Measurements from ENCODE around the gene DCHS2.

DCHS2 gene, protein sequence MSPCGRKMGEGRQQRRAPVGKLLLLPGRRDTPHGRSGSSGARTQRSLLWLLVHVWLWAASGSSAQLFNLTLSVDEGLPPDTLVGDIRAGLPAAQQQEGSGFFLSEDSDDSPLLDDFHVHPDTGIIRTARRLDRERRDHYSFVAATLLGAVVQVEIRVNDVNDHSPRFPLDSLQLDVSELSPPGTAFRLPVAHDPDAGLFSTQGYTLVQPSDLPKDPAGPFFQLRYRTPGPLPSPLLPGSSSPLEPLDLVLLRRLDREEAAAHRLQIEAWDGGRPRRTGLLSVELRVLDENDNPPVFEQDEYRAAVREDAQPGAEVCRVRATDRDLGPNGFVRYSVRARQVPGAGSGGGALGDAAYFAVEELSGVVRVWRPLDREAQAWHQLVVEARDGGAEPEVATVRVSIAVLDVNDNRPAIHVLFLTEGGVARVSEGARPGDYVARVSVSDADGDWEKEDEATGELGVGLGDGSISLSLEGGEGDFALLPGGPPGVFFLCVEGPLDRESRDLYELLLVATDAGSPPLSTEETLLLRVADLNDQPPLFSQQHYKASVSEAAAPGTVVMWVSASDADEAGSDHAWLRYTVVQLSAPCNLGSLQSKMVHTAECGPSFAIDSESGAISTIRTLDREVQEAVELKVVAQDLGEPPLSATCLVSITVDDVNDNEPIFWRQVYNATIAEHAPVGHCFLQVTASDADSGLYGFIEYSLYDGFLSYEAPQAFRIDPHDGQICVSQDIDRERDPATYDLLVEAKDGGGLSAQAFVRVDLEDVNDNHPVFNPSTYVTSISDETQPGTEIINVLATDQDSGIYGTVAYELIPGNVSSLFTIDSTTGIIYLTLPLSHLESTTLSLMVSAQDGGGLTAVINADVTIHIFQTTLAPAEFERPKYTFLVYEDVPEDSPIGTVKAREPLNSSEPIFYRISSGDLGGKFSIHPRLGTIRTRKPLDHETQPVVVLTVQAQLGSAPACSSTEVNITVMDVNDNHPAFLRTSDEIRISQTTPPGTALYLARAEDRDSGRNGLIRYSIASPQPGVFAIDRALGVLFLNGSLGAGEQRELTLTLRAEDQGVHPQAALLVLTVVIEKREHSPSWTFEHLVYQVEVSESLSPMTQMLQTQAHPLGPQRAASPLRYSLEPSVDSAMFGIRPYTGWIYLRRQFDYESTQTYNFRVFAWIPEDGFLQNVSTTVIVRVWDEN (N-terminal part only)

DNA sequence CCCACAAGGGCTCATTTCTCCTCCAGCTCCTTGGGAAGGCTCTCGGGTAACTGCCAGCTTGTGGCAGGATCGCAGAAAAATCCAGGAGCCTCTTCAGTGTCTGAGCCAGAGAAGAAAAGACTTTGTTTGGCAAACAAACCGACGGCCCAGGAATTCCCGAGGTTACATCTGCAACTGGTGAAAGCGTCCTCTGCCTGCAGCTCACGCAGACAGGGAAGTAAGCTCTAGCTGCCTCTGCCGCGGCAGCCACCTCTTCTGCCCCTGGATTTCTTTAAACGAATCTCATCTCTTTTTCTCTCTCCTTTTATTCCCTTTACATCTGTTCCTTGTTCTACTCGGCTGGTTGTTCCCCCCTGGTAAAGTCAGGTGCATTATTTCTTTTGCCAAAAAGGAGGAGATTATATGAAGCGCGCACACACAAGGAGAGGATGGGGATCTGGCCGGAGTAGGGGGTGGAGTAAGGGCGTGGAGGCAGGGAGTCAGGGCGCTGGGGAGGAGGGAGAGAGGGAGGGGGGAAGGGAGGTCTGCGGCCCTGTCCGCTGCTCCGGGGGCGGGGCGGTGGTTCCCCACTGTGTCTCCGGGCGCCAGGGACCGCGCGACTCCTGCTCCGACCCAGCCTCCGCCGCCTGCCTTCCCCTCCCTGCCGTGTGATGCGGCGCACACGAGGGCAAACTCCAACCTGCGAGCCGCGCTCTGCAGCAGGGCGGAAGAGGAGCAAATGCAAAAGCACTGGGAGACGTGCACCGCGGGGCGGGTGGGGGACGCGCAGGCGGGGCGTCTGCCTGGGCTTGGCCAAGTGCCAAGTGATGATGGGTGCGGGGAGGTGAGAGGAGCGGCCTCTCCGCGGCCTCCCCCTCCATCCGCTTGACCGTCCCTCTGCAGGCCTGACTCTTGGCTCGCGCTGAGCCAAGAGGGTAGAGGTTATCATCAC is at the start of gene DCHS2:
DCHS2 (minus strand) TSS at position 459 of the 931 bp plus-strand sequence; CDS start at position 15, 444 bp downstream.
- DNase-seq (ENCODE audit: low spot score), result peak; percentile 84

DNA sequence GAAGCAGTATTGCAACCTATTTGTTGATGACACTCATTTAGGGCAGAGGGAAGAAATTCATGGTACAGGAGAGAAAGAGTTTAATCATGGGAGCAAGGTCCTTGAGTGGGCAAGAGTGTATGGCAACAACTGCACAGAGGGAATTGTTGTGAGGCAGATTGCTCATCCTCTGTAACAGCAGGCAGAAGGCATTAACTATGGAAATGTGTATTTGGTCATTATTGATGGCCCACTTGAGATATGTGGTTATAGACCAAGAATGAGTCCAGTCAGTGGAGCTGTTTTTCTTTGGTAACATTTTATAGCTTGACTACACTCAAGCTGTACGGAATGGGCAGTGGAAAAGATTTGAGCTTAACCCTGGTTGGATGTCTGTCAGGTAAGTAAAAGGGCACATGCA is 42.7 kb upstream of the DCHS2 start:
- no peak for DNase-seq (ENCODE audit: low spot score)

DNA sequence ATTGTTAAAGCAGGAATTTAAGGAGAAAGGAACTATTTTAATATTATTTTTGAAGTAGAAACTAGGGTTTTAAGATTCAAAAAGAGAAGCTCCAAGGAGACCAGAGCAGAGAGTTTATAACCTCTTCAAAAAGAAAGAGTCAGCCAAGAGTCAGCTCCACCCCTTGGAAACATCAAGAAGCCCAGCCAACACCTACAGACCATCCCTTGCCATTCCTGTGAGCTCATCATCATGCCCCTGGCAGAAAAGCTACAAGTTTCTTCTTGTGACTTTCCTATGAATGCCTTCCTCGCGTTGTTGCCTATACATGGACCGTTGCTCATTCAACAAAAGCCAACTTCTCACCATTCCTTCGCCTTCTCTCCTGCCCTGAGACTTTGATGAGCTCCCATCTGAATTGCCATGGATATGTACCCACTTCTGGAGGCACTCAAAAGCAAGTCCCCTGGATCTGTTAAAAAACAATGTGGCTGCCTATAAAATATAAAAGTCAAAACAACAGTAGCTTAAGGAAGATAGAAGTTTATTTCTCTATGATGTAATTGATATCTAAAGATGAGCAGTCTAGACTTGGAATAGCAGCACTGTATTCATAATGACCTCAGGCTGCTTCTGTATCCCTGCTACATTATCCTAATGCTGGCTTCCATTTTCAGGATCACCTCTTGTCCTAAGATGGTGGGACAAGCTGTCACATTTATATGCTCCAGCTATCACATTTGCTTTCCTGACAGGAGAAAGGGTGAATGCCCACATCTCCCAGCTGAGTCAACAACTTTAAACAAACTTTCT is 38.3 kb upstream of the DCHS2 start:
- DNase-seq (ENCODE audit: low spot score), result no peak

DNA sequence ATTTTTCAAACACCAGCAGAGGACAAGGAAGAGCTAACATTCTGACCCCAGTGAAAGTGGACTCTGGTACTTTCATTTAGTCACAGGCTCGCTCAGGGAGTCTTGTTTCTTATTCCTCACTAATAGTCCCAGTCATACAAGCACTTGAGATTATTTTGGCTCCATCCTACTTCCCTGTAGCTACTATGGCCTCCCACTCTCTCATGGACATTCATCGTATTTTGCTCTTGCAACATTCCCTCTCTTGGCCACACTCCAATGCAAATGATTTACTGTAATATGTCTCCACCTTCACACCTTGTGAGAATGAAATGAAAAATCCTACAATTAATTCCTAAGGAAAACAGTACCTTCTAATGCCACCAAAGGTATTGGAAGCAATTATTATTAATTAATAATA is 37.3 kb upstream of the DCHS2 start:
- DNase-seq (ENCODE audit: low spot score), result no peak

DNA sequence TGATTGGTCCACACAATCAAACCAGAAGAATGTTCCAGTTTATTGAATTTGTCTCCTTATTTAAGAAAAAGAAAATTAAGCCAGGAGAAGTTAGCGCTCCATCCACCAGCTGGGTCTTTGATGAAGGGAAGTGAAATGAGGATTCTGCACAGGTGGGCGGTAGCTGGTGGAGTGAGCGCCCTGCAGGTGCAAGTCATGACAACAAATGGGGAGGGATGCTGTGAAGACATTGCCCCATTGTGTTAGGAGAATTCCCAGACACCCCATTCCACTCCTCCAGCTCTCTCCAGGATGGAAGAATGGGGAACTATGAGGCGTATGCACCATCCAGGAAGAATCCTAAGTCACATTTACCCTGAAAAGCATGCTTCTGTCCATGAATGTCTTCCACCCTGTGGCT is 35.7 kb upstream of the DCHS2 start:
- no peak for DNase-seq (ENCODE audit: low spot score)

DNA sequence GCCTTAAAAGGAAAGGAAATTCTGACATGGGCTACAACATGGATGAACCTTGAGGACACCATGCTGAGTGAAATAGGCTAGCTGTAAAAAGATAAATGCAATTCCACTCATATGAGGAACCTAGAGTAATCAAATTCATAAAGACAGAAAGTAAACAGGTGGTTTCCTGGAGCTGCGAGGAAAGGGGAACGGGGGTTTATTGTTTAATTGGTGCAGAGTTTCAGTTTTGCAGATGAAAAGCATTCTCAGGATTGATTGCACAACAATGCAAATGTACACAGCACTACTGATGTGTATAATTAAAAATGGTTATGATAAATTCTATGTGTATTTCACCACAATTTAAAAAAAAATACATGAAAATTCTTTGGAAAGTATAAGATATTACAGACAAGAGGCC is 34.6 kb upstream of the DCHS2 start:
- no peak for DNase-seq (ENCODE audit: low spot score)

DNA sequence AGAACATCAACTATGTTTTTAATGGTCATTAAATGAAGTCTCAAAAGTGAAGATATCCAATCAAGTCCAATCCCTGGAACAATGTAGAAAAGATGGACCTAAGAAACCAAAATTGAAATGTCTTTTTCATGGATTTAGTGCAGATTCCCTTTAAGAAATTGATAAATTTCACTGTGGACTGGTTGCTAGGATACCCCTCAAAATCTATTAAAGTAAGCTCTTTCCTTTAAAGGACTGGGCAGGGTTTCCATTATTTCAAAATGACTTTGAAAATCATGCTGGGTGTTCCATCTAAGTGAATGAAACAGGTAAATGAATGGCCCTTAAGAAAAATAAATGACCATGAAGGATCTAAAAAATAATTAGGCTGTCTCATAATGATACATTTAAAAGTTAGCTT is 30.0 kb upstream of the DCHS2 start:
- no peak for DNase-seq (ENCODE audit: low spot score)

DNA sequence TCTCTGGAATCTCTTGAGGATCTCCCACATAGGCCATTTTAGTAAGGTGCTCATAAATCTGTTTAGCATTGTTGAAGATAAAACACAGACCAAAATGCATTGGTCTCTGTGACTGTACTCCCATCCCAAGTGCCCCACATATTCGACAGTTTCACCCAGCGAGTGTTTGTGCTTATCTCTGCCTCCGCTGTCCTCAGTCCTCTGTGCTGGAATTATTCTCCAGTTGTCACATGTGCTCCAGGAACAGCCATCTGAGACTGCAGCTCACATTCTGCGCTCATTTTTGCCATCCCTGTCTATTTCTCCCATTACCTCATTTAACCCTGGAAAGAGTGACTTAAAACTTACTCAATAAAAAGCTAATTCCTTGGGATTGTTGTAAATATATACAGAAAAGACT is 27.6 kb upstream of the DCHS2 start:
- DNase-seq (ENCODE audit: low spot score), result no peak

DNA sequence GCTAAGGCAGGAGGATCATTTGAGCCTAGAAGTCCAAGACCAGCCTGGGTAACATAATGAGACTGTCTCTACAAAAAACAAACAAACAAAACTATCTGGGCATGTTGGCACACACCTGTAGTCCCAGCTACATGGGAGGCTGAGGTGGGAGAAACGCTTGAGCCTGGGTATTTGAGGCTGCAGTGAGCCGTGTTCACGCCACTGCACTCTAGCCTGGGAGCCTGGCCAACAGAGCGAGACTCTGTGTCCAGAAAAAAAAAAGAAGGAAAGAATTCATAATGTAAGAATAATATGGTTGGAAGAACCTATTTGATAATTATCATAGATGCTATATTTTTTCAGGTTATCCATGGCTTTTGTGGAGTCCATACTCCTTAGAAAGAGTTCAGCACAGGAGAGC is 26.0 kb upstream of the DCHS2 start:
- no peak for DNase-seq (ENCODE audit: low spot score)

DNA sequence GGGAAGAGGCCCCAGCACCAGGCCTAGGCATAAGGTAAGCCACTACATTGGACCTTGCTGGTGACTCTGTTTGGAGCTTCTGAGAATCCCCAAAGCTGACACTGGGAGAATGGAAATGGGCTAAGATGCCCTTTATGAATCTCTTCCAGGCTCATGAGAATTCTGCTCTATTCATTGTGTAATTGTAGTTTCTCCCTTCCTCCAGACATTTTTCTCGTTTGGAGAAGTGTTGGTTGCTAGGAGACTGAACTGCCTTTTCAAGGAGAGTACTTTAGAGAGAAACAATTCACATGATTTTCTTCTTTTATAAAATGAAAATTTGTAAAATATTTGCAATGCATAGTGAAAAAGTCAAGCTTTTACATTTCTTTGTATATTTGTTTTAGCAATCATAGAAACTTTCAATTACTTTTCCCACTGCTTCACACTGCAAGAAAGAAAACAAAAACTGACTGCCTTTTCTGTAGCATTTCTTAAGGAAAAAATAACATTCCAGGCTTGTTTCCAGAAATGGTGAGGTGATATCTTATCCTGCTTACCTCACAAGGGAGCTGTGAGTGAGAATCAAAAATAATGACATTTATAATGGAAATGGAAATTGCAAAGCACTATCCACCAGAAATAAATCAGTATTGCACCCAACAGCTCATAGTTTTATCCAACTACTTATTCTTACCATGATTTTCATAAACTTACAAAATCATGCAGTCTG is 24.9 kb upstream of the DCHS2 start:
- no peak for DNase-seq (ENCODE audit: low spot score)

DNA sequence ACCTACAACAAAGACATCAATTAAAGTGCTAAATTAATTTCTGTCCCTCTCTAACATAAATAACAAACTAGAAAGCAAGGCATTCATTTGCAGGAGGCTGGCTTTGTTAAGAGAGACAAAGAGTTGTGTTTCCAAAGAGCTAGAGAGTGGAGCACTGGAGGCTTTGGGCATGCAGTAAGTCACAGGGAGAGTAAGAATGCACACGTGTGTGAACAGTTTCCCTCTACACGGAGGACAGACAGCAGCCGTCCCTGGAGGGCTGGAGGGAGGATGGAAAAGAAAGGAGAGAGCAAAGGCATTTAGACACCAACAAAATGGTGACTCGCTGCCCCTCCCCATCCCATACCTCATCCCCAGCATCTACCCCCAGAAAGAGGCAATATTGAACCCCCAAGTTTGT is 20.4 kb upstream of the DCHS2 start:
- DNase-seq (ENCODE audit: low spot score), result no peak

DNA sequence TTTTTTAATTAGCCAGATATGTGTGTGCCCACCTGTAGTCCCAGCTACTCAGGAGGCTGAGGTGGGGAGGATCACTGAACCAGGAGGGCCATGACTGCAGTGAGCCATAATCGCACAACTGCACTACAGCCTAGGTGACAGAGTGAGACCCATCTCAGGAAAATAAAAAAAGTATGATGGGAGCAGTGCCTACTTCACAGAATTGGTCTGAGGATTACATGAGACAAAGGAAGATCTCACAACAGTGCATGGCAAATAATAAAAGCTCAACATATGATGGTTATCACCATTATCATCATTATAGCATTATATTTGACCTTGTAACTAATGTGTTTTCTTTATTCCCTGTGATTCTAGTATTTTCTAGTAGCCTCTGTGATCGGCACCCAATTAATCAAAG is 19.9 kb upstream of the DCHS2 start:
- DNase-seq (ENCODE audit: low spot score), result no peak

DNA sequence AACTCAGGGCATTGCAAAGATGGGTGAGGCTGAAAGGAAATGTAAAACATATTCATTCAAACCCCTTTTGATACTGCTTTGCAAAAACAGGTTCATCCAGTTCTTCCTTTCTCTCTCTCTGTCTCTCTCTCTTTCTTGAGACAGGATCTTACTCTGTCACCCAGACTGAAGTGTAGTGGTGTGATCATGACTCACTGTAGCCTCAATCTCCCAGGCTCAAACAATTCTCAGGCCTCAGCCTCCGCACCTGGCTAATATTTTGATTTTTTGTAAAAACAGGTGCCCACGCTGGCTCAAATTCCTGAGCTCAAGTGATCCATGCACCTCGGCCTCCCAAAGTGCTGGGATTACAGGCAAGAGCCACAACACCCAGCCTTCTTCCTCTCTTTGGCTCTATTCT is 15.6 kb upstream of the DCHS2 start:
- no peak for DNase-seq (ENCODE audit: low spot score)

DNA sequence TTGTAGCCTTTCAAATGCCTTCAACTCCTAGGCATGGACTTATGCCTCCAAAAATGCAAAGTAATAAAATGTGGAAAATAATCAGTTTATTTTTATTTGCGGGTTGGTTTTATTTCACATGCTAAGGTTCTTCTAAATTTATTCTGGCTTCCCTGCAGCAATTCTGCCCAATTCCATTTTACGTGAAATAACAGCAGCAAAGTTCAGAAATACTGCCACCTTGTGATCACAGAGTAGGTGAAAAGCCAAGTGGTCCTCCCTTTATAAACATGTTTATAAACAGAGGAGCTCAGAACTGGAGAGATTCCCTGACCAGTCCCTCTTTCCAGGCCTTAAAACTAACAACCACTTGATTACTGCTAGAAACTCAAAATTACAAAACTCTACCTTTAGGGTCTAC is 14.7 kb upstream of the DCHS2 start:
- no peak for DNase-seq (ENCODE audit: low spot score)

DNA sequence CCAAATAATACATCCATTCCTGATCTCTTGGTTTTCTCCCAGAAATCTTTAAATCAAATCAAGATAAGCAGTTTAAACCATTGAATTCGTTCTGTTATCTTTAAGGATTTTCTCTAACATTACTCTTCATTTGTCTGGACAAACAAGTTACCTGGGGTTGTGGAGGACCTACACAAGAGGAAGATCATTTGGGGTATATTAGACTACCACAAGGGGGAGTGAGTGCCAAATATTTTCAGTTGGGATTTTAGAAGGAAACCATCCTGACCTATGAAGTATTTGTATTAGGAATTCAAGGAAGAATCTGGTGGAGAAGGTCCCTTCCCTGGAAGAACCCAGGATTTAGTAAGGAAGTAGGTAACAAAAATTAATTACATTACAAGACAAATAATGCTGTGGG is 12.0 kb upstream of the DCHS2 start:
- DNase-seq (ENCODE audit: low spot score), result peak; percentile 32

DNA sequence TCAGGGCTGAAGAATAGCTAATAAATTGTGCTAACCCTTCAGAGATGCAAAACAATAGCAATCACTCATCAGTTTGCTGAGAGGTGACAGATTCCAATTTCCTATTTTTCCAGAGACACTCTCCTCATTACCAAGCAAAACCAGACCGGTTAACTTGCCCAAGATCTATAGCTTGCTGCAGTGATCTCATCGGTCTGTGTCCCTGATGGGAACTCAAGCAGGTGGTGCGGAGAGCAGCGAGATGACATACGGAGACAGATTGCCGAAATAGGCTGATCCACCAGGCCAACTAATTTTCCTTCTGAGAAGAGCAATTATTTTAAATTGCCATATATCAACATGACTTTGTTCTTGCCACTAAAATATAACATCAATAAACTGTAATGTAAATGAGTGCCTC is 10.5 kb upstream of the DCHS2 start:
- DNase-seq (ENCODE audit: low spot score), result no peak

DNA sequence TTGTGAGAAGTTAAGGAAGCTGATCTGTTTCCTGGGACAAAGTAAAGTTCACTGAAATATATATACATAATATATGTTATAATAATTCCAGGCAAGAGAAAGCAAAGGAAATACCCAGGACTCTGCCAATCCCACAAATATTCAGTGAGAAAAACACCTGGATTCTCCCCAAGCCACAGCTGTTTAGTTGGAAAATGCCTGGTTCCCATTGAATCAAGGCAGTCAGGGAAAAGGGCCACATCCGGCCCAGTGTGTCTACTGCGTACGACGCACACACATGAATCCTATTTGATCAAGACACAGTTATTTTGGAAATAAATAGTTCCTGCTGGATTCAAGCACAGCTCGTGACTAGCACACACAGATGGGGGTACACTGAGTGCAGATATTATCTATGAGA is 6.3 kb upstream of the DCHS2 start:
- no peak for DNase-seq (ENCODE audit: low spot score)

DNA sequence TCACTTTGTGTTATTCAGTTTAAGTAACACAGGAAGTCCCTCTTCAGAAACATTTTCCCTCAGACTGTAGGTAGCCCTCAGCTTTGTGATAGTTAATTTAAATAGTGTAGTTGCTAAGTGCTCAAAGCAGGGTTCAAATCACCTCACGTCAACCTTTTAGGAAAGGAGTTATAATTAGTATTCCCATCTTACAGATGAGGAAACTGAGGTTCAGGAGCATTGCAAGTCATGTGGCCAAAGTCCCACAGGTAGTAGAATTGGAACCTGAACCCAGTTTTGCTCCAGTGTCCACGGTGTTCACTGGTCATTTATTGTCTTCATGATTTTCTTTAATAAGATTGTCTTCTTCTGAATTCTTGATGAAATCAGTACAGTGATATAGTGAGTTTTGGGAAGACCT is 4.3 kb upstream of the DCHS2 start:
- DNase-seq (ENCODE audit: low spot score), result no peak

DNA sequence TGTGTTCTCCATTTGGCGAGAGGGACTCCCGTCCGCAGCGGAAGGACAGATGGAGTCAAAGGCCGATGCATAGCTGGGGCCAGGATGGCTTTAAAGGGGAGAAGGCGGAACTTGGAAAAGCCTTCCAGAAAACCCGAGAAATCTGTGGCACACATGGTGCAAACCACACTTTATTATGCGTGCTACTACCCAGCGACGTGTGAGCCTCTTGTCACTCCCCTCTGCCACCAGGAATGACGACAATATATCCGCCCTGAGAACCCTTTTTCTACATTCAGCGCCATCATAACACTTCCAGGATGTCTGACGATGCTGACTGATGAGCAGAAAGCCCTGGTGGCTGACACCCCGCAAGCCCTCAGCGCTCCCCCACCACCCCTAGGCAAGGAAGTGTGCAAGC is 689 bp upstream of the DCHS2 start:
- no peak for DNase-seq (ENCODE audit: low spot score)
